GM23248 (cell line): ENCODE results near the gene GHITM. TPM values are rescaled to one million over a fixed set of nuclear protein-coding genes. Genes with fewer than 3 reads are reported as not detected.

Experiments
- DNase-seq: peaks from one replicate; pipeline ENCODE4 v3.0.0-alpha.2; 2015
- H2AFZ ChIP-seq: fragments of 200-600 bp; sonication (generic); 2 replicates; pipeline ENCODE4 v1.6.1; 2016; ENCODE audit warnings: antibody characterized with exemption
- H3F3A ChIP-seq: fragments of 200-600 bp; sonication (generic); 2 replicates; pipeline ENCODE4 v1.6.1; 2016; ENCODE audit warnings: mild to moderate bottlenecking, antibody characterized with exemption, mixed run types; ENCODE audit not compliant: insufficient read depth
- H3K27ac ChIP-seq: fragments of 200-600 bp; sonication (generic); 2 replicates; pipeline ENCODE4 v1.5.1; 2016; ENCODE audit warnings: mild to moderate bottlenecking
- H3K27me3 ChIP-seq: fragments of 200-600 bp; sonication (generic); replicated peaks from 2 replicates; pipeline ENCODE4 v1.6.1; 2016; ENCODE audit warnings: mild to moderate bottlenecking; ENCODE audit not compliant: insufficient read depth
- H3K36me3 ChIP-seq: fragments of 200-600 bp; sonication (generic); 2 replicates; pipeline ENCODE4 v1.6.1; 2016; ENCODE audit warnings: low read depth, mild to moderate bottlenecking
- H3K4me1 ChIP-seq: fragments of 200-600 bp; sonication (generic); 2 replicates; pipeline ENCODE4 v1.6.1; 2016; ENCODE audit warnings: mild to moderate bottlenecking; ENCODE audit not compliant: insufficient read depth
- H3K4me2 ChIP-seq: fragments of 200-600 bp; sonication (generic); one replicate; pipeline ENCODE4 v1.6.1; 2016; ENCODE audit warnings: mild to moderate bottlenecking; ENCODE audit not compliant: unreplicated experiment
- H3K4me3 ChIP-seq: fragments of 200-600 bp; sonication (generic); 2 replicates; pipeline ENCODE4 v1.5.1; 2016; ENCODE audit warnings: mild to moderate bottlenecking
- H3K79me2 ChIP-seq: fragments of 200-600 bp; sonication (generic); 2 replicates; pipeline ENCODE4 v1.6.1; 2016; ENCODE audit warnings: mild to moderate bottlenecking; ENCODE audit not compliant: insufficient read depth
- H3K9ac ChIP-seq: fragments of 200-600 bp; sonication (generic); 2 replicates; pipeline ENCODE4 v1.6.1; 2016; ENCODE audit warnings: mild to moderate bottlenecking
- H3K9me2 ChIP-seq: fragments of 200-600 bp; sonication (generic); 2 replicates; pipeline ENCODE4 v1.6.1; 2016; ENCODE audit warnings: mixed run types, mild to moderate bottlenecking, moderate library complexity; ENCODE audit not compliant: insufficient read depth
- H3K9me3 ChIP-seq: fragments of 200-600 bp; sonication (generic); one replicate; pipeline ENCODE4 v1.6.1; 2017; ENCODE audit warnings: low read depth
- H4K20me1 ChIP-seq: fragments of 200-600 bp; sonication (generic); 2 replicates; pipeline ENCODE4 v1.6.0; 2016; ENCODE audit not compliant: insufficient read depth
- EZH2 ChIP-seq: fragments of 200-600 bp; sonication (generic); IDR thresholded peaks from 2 replicates; pipeline ENCODE4 v1.6.1; 2018; ENCODE audit warnings: antibody characterized with exemption, mild to moderate bottlenecking; ENCODE audit not compliant: insufficient read depth, poor library complexity, severe bottlenecking
- EZH2phosphoT487 ChIP-seq: fragments of 200-600 bp; sonication (generic); IDR thresholded peaks from 2 replicates; pipeline ENCODE4 v1.6.1; 2018; ENCODE audit warnings: antibody characterized with exemption, moderate library complexity, mild to moderate bottlenecking, low read depth; ENCODE audit not compliant: insufficient read depth
- WGBS, 2 experiments: methylation state at CpG; one replicate each; pipeline ENCODE4 v1.1.6; 2015 to 2017; ENCODE audit warnings: low lambda C conversion rate in 2 of 2, low coverage in 1 of 2; ENCODE audit errors: missing lambda C conversion rate in 2 of 2; 5-methylcytosine and 5-hydroxymethylcytosine counted together
- in situ Hi-C: fragments of 300-500 bp; cut with MboI; formaldehyde crosslinking; loops from 2 replicates; pipeline ENCODE4 v1.15.0; 2020
- polyA plus RNA-seq: library from polyadenylated mRNA; unstranded; fragments of >200 nt; fragmentation: Nextera tagmentation; extraction: Ambion mirVana; gene quantifications from 2 replicates; pipeline ENCODE4 v1.2.1, GENCODE V29; 2016
- total RNA-seq: library from RNA; depleted of rRNA; stranded (reverse); fragments of >200 nt; shearing (Covaris generic); gene quantifications from 2 replicates; pipeline ENCODE4 v1.2.3, GENCODE V29; 2014

GHITM gene
- total and polyA plus RNA-seq, 2 experiments from 2014 or later, result 205 to 258 TPM

DNA sequence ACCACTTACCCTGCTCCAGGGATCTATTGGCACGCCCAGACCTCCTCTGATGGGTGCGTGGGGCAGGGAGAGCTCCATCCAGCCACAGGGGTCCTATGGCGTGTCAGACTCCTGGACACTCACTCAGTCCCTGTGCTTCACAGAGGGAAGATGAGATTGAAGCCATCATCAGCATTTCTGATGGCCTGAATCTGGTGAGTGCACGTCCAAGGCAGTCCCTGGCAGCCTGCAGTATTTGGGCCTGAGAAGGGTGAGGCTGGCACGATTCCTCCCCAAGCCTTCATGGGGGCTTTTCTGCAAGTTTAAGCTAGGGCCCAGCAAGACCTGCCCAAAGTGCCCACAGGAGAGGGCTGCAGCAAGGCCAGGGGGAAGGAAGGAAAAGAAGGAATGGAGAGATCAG, 58.3 kb downstream of the GHITM start:
- Histone ChIP-seq H2AFZ (no peak overlapping the region), H3K4me2 (no peak overlapping the region), H3K9ac (no peak overlapping the region), H3F3A (no peaks in the 10 kb centered on the region), H3K4me3 (no peak overlapping the region), H3K79me2 (no peaks in the 10 kb centered on the region), H3K27ac (no peak overlapping the region), H3K9me2 (no peaks in the 10 kb centered on the region), H4K20me1 (no peaks in the 10 kb centered on the region), H3K36me3 (no peaks in the 10 kb centered on the region), H3K27me3 (peaks cover 45% of the 10 kb centered on the region), H3K9me3 (no peaks in the 10 kb centered on the region), H3K4me1 (no peaks in the 10 kb centered on the region)
- in situ Hi-C loops, result no loop called here
- TF ChIP-seq EZH2, result no peak
- no peak for TF ChIP-seq EZH2phosphoT487
- 32% methylated on average over 5 of the region's 5 CpGs for WGBS, 2 experiments
- DNase-seq, result no peak

- Histone ChIP-seq H3K4me3 (no peak overlapping the region), H3K79me2 (no peaks in the 10 kb centered on the region), H4K20me1 (no peaks in the 10 kb centered on the region), H3K9me3 (no peaks in the 10 kb centered on the region), H3F3A (no peaks in the 10 kb centered on the region), H3K27ac (no peak overlapping the region), H3K9ac (no peak overlapping the region), H3K9me2 (no peaks in the 10 kb centered on the region), H2AFZ (no peak overlapping the region), H3K27me3 (peaks cover 38% of the 10 kb centered on the region), H3K4me1 (no peaks in the 10 kb centered on the region), H3K4me2 (no peak overlapping the region), H3K36me3 (no peaks in the 10 kb centered on the region)
- TF ChIP-seq EZH2 (no peak), EZH2phosphoT487 (no peak)
- DNase-seq, result no peak
- in situ Hi-C loops, result no loop called here
- WGBS, 2 experiments, result 45% methylated on average over 7 of the region's 7 CpGs
These were observed 59.1 kb downstream of the GHITM start for GRCh38 chr10:84198206-84198915.

DNA sequence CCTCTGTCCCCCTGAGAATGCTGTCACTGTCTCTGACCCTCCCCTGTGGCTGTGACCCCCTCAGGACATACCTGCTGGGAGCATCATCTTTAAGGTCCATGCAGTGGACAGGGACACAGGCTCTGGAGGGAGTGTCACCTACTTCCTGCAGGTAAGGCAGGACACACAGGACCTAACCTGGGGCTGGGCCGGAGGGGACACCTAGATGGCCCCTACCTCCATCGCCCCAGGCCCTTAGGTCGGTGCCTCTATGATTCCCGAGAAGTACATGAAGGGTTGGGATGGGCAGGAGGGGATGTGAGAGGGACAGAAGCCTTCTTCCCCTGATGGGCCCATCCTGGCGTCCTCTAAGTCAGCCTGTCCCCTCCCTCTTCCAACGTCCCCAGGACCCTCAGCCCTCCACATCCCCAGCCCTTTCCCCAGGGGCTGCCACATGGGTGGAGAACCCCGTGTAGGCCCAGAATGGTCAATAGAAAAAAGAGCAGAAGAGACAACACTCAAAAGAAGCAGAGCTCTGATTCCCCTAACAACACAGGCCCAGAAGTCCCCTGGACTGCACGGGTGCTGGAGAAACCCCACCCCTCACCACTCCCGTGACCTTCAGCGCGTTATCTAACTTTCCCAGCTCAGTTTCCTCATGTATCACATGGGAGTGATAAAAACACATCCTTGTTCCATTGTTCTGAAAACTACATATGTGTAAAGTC, 61.4 kb downstream of the GHITM start:
- H3K79me2 ChIP-seq, result no peaks in the 10 kb centered on the region
- no peaks in the 10 kb centered on the region for H3K9me3 ChIP-seq
- WGBS, 2 experiments, result 33 to 48% methylated on average over 9 to 11 of the region's 11 CpGs
- H3K9ac ChIP-seq, result no peak overlapping the region
- H3K4me3 ChIP-seq, result no peak overlapping the region
- H3K4me2 ChIP-seq, result no peak overlapping the region
- in situ Hi-C loops, result no loop called here
- no peak overlapping the region for H2AFZ ChIP-seq
- no peaks in the 10 kb centered on the region for H3K4me1 ChIP-seq
- H4K20me1 ChIP-seq, result no peaks in the 10 kb centered on the region
- DNase-seq, result no peak
- TF ChIP-seq EZH2 (no peak), EZH2phosphoT487 (no peak)
- no peaks in the 10 kb centered on the region for H3K36me3 ChIP-seq
- no peaks in the 10 kb centered on the region for H3F3A ChIP-seq
- no peaks in the 10 kb centered on the region for H3K9me2 ChIP-seq
- no peak overlapping the region for H3K27ac ChIP-seq
- H3K27me3 ChIP-seq, result peaks cover 16% of the 10 kb centered on the region

DNA sequence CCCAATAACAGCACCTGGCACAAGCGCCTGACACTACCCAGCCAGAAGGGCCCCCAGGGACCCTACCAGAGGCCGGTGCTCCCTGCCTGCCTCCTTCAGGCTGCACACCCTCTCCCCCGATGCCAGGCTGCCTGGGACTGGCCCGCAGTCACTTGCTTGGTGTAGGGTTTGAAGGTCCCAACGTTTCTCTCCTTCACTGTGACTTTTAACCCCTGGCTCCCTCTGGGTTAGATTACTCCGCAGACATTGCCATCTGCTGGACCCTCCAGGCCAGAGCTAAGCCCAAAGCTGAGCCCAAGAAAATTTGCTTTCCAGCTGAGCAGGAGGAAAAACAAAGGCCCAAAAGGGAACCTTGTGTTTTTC, 61.9 kb downstream of the GHITM start:
- Histone ChIP-seq H3K27me3 (peaks cover 11% of the 10 kb centered on the region), H3K4me1 (no peaks in the 10 kb centered on the region), H2AFZ (no peak overlapping the region), H3F3A (no peaks in the 10 kb centered on the region), H3K9me2 (no peaks in the 10 kb centered on the region), H3K9me3 (no peaks in the 10 kb centered on the region), H4K20me1 (no peaks in the 10 kb centered on the region), H3K27ac (no peak overlapping the region), H3K4me2 (no peak overlapping the region), H3K9ac (no peak overlapping the region), H3K36me3 (no peaks in the 10 kb centered on the region), H3K79me2 (no peaks in the 10 kb centered on the region), H3K4me3 (no peak overlapping the region)
- in situ Hi-C loops, result no loop called here
- WGBS, 2 experiments, result 38 to 43% methylated on average over 6 of the region's 6 CpGs
- DNase-seq, result no peak
- TF ChIP-seq EZH2, result no peak
- TF ChIP-seq EZH2phosphoT487, result no peak
